A673 (cell line): ENCODE measurements around the gene AUH. TPM values are rescaled to one million over a fixed set of nuclear protein-coding genes. Genes with fewer than 3 reads are reported as not detected.
A peak's percentile ranks its signal among the peaks of the same experiment; 100 is the strongest.
"Not testable (repeated sequence)": the region's sequence is repeated elsewhere in the genome, so short reads cannot be mapped to it uniquely, and the experiment has no call there.

Experiments used
- BruUV-seq: library from RNA; stranded (reverse); fragments of 400-500 nt; replicated peaks from 2 replicates; lab custom pipeline; 2021; lab: Mats Ljungman, UMichigan
- CTCF ChIA-PET: fragments of 300-600 bp; sonication (Branson Sonifier 250); formaldehyde crosslinking; loops from one replicate; lab custom pipeline; 2022; ENCODE audit warnings: antibody characterized with exemption; lab: Charles Lee
- POLR2A ChIA-PET: fragments of 300-600 bp; sonication (Branson Sonifier 250); formaldehyde crosslinking; loops from one replicate; lab custom pipeline; 2022; ENCODE audit warnings: antibody characterized with exemption; ENCODE audit not compliant: low non-redundant PET; lab: Charles Lee
- DNase-seq: peaks from one replicate; pipeline ENCODE4 v3.0.0-alpha.2; 2015; ENCODE audit warnings: low spot score
- H3K27ac ChIP-seq: fragments of 200-600 bp; sonication (generic); 2 replicates; pipeline ENCODE4 v1.5.1; 2016; ENCODE audit warnings: mixed run types, low read depth, mild to moderate bottlenecking, mixed read lengths, antibody characterized with exemption, low read length; ENCODE audit not compliant: poor library complexity, severe bottlenecking
- H3K27me3 ChIP-seq: fragments of 200-600 bp; sonication (generic); replicated peaks from 2 replicates; pipeline ENCODE4 v1.6.1; 2017; ENCODE audit warnings: mixed run types, low read depth, mild to moderate bottlenecking, mixed read lengths, antibody characterized with exemption, low read length; ENCODE audit not compliant: insufficient read depth, poor library complexity
- H3K36me3 ChIP-seq: fragments of 200-600 bp; sonication (generic); 2 replicates; pipeline ENCODE4 v1.6.1; 2016; ENCODE audit warnings: mixed run types, mild to moderate bottlenecking, mixed read lengths, antibody characterized with exemption, low read length; ENCODE audit not compliant: insufficient read depth, poor library complexity, severe bottlenecking
- H3K4me1 ChIP-seq: fragments of 200-600 bp; sonication (generic); 2 replicates; pipeline ENCODE4 v1.6.1; 2017; ENCODE audit warnings: mixed run types, mild to moderate bottlenecking, mixed read lengths, antibody characterized with exemption, low read length; ENCODE audit not compliant: insufficient read depth, poor library complexity, severe bottlenecking
- H3K4me3 ChIP-seq: fragments of 200-600 bp; sonication (generic); 2 replicates; pipeline ENCODE4 v1.5.1; 2016; ENCODE audit warnings: low read depth, mixed run types, mild to moderate bottlenecking, mixed read lengths, low read length; ENCODE audit not compliant: poor library complexity, severe bottlenecking
- H3K9me3 ChIP-seq: fragments of 200-600 bp; sonication (generic); 2 replicates; pipeline ENCODE4 v1.6.1; 2016; ENCODE audit warnings: mixed run types, low read depth, mild to moderate bottlenecking, mixed read lengths, antibody characterized with exemption, low read length; ENCODE audit not compliant: poor library complexity, severe bottlenecking
- EZH2 ChIP-seq: fragments of 200-600 bp; sonication (generic); IDR thresholded peaks from 2 replicates; pipeline ENCODE4 v1.6.1; 2017; ENCODE audit warnings: borderline replicate concordance, low read depth, mild to moderate bottlenecking, mixed read lengths, antibody characterized with exemption, low read length; ENCODE audit not compliant: poor library complexity, severe bottlenecking
- intact Hi-C: fragments of 100-400 bp; cut with micrococcal nuclease; formaldehyde crosslinking; loops from one replicate; pipeline ENCODE4 v1.10.0; 2022; ENCODE audit not compliant: unreplicated experiment
- total RNA-seq: library from RNA; stranded (reverse); gene quantifications from 2 replicates; pipeline ENCODE4 v1.2.3, GENCODE V29; 2021
- TF ChIP-seq, protein P1 (sequence below): fragments of 300-800, 200-600 bp; sonication (generic); conservative IDR thresholded peaks from 2 replicates; pipeline ENCODE4 v1.5.1; 2017; ENCODE audit warnings: low read depth, mild to moderate bottlenecking, antibody characterized with exemption, low read length, moderate library complexity, mixed read lengths

Gene AUH
- total RNA-seq, 1 experiment from 2014 or later: 12.3 TPM

DNA sequence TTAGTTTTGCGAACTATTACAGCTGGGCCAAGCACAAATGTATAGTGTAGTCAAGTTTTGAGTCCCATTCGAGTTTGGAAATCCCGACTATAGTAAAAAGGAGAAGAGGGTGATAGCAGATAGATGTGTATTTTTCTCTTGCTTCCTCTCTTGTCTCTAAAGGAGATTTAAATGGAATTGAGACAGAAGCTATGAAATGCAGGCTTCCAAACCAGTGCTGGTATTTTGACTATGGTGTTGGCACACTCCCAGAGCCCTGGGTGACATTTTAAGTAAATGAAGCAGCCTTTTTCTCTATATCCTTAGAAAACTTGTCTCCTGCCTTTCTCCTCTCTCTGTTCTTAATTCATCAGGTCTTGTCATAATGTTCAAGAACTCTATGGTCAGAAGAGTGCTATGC lies 17.7 kb upstream of the AUH start:
- H3K4me1 ChIP-seq: no peaks in the 10 kb centered on the region
- ChIA-PET POLR2A (no interaction called here), CTCF (no interaction called here)
- TF ChIP-seq EZH2: no peak
- TF ChIP-seq, protein P1, sequence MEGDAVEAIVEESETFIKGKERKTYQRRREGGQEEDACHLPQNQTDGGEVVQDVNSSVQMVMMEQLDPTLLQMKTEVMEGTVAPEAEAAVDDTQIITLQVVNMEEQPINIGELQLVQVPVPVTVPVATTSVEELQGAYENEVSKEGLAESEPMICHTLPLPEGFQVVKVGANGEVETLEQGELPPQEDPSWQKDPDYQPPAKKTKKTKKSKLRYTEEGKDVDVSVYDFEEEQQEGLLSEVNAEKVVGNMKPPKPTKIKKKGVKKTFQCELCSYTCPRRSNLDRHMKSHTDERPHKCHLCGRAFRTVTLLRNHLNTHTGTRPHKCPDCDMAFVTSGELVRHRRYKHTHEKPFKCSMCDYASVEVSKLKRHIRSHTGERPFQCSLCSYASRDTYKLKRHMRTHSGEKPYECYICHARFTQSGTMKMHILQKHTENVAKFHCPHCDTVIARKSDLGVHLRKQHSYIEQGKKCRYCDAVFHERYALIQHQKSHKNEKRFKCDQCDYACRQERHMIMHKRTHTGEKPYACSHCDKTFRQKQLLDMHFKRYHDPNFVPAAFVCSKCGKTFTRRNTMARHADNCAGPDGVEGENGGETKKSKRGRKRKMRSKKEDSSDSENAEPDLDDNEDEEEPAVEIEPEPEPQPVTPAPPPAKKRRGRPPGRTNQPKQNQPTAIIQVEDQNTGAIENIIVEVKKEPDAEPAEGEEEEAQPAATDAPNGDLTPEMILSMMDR: no peak
- no peak overlapping the region for H3K27ac ChIP-seq
- no TSS peak for BruUV-seq
- H3K9me3 ChIP-seq: no peaks in the 10 kb centered on the region
- H3K4me3 ChIP-seq: no peak overlapping the region
- H3K27me3 ChIP-seq: no peaks in the 10 kb centered on the region
- intact Hi-C loops: no loop called here
- DNase-seq: no peak
- no peaks in the 10 kb centered on the region for H3K36me3 ChIP-seq

DNA sequence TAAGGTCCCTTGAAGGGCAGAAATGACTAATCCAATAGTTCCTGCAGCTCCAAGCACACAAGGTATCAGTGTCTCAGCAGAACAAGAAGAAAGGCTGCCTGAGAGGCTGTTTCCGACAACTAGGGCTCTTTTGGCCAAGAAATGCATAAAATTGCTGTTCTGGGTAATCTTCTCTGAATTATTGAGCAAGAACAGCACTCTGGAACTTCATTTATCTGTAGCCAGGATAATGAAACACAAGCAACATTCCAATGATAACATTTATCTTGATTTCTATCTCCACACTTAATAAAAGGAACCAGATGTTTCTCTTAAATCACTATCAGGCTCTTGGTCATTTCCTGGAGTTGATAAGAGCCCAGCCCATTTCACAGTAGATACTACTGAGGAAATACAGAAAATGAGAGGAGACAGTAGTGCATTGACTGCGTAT lies 17.0 kb upstream of the AUH start:
- no TSS peak for BruUV-seq
- ChIA-PET POLR2A (no interaction called here), CTCF (no interaction called here)
- Histone ChIP-seq H3K4me3 (no peak overlapping the region), H3K36me3 (no peaks in the 10 kb centered on the region), H3K27ac (no peak overlapping the region), H3K9me3 (no peaks in the 10 kb centered on the region), H3K4me1 (no peaks in the 10 kb centered on the region), H3K27me3 (no peaks in the 10 kb centered on the region)
- DNase-seq: peak; percentile 27
- TF ChIP-seq, protein P1: no peak
- no peak for TF ChIP-seq EZH2
- intact Hi-C loops: no loop called here

DNA sequence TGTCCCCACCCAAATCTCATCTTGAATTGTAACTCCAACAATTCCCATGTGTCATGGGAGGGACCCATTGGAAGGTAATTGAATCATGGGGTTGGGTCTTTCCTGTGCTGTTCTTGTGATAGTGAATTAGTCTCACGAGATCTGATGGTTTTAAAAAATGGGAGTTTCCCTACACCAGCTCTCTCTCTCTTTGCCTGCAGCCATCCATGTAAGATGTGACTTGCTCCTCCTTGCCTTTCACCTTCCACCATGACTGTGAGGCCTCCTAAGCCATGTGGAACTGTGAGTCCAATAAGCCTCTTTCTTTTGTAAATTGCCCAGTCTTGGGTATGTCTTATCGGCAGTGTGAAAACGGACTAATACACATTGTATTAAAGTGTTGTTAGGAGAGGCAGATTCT lies 16.3 kb upstream of the AUH start:
- BruUV-seq, H3K4me1 ChIP-seq, H3K9me3 ChIP-seq, CTCF ChIA-PET, POLR2A ChIA-PET, H3K36me3 ChIP-seq, H3K4me3 ChIP-seq, H3K27me3 ChIP-seq, intact Hi-C loops, H3K27ac ChIP-seq, DNase-seq: not testable (repeated sequence)

DNA sequence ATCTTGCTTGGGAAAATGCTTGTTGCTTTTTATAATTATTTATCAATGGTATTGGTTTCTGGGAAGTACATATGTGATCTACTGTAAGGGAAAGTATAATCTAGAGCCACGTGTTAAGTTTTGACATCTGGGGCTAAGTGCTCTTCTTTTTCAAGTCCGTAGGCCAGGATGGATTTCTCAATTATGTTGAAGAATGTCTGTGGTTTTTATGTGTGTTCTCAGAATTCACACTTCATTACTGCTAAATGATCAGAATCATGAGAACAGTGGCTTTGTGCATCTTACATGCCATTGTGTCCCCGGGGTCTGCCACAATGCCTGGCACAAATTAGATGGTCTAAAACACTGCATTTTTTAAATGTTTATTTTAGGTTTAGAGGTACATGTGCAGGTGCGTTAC lies 14.5 kb upstream of the AUH start:
- Histone ChIP-seq H3K4me3 (no peak overlapping the region), H3K4me1 (no peaks in the 10 kb centered on the region), H3K27me3 (no peaks in the 10 kb centered on the region), H3K9me3 (no peaks in the 10 kb centered on the region), H3K27ac (no peak overlapping the region), H3K36me3 (no peaks in the 10 kb centered on the region)
- intact Hi-C loops: no loop called here
- DNase-seq: no peak
- ChIA-PET CTCF (no interaction called here), POLR2A (no interaction called here)
- no TSS peak for BruUV-seq
- TF ChIP-seq, protein P1: no peak
- TF ChIP-seq EZH2: no peak
